ENCODE data around the gene MYL6B.
"Not testable (repeated sequence)": the region's sequence is repeated elsewhere in the genome, so short reads cannot be mapped to it uniquely, and the experiment has no call there.

Gene MYL6B

GRCh38 chr12:56152132-56152755 is at the start of gene MYL6B:
Gene MYL6B, plus strand, starts transcription at chr12:56152587. Its CDS starts 1,332 bp downstream, at chr12:56153919.
- peak; percentile 88 to 93 (median 92) for DNase-seq (ENCODE audit: low read depth in 2 of 3, low spot score in 1 of 3)

- DNase-seq (ENCODE audit: low read depth in 2 of 3, low spot score in 1 of 3), result no peak
These were observed 49.7 kb upstream of the MYL6B start for GRCh38 chr12:56102683-56103065.

GRCh38 chr12:56103066-56103711 is 49.2 kb upstream of the MYL6B start:
- DNase-seq (ENCODE audit: low read depth in 2 of 3, low spot score in 1 of 3), result no peak

GRCh38 chr12:56103823-56104108 is 48.6 kb upstream of the MYL6B start:
- no peak for DNase-seq (ENCODE audit: low read depth in 2 of 3, low spot score in 1 of 3)

GRCh38 chr12:56104109-56104814 is 48.1 kb upstream of the MYL6B start, which contains the start of gene PA2G4:
Gene PA2G4, plus strand, starts transcription at chr12:56104559. Its CDS starts 179 bp downstream, at chr12:56104738.
- DNase-seq (ENCODE audit: low read depth in 2 of 3, low spot score in 1 of 3), result peak; percentile 97 to 98 (median 98)

GRCh38 chr12:56104815-56105608 is 47.4 kb upstream of the MYL6B start:
- peak in 1 of 3 donors; percentile 18 for DNase-seq (ENCODE audit: low read depth in 2 of 3, low spot score in 1 of 3)

- no peak for DNase-seq (ENCODE audit: low read depth in 2 of 3, low spot score in 1 of 3)
These were observed 46.8 kb upstream of the MYL6B start for GRCh38 chr12:56105609-56105902.

GRCh38 chr12:56107242-56107641 is 45.1 kb upstream of the MYL6B start:
- DNase-seq (ENCODE audit: low read depth in 2 of 3, low spot score in 1 of 3), result no peak

GRCh38 chr12:56110571-56110970 is 41.8 kb upstream of the MYL6B start:
- DNase-seq (ENCODE audit: low read depth in 2 of 3, low spot score in 1 of 3), result no peak

- no peak for DNase-seq (ENCODE audit: low read depth in 2 of 3, low spot score in 1 of 3)
These were observed 38.3 kb upstream of the MYL6B start for GRCh38 chr12:56114084-56114483.

GRCh38 chr12:56115329-56115728 is 37.1 kb upstream of the MYL6B start:
- no peak for DNase-seq (ENCODE audit: low read depth in 2 of 3, low spot score in 1 of 3)

- DNase-seq (ENCODE audit: low read depth in 2 of 3, low spot score in 1 of 3), result peak; percentile 88 to 95 (median 88)
These were observed 35.9 kb upstream of the MYL6B start, which contains the start of gene RPL41 for GRCh38 chr12:56116267-56117081. Gene RPL41, plus strand, starts transcription at chr12:56116633.

- DNase-seq (ENCODE audit: low read depth in 2 of 3, low spot score in 1 of 3), result not testable (repeated sequence)
These were observed 35.2 kb upstream of the MYL6B start for GRCh38 chr12:56117082-56117706.

- peak; percentile 97 to 99 (median 98) for DNase-seq (ENCODE audit: low read depth in 2 of 3, low spot score in 1 of 3)
These were observed 34.4 kb upstream of the MYL6B start, which contains the start of gene ZC3H10 for GRCh38 chr12:56117778-56118687. Gene ZC3H10, plus strand, starts transcription at chr12:56118266. Its CDS starts 2,297 bp downstream, at chr12:56120563.

- DNase-seq (ENCODE audit: low read depth in 2 of 3, low spot score in 1 of 3), result no peak
These were observed 33.6 kb upstream of the MYL6B start for GRCh38 chr12:56118688-56119357.

- peak in 2 of 3 donors; percentile 42 to 62 for DNase-seq (ENCODE audit: low read depth in 2 of 3, low spot score in 1 of 3)
These were observed 33.0 kb upstream of the MYL6B start for GRCh38 chr12:56119361-56119796.

- no peak for DNase-seq (ENCODE audit: low read depth in 2 of 3, low spot score in 1 of 3)
These were observed 32.1 kb upstream of the MYL6B start for GRCh38 chr12:56120158-56120846.
